ENCODE data around the gene PAK6. TPM values are rescaled to one million over a fixed set of nuclear protein-coding genes. Genes with fewer than 3 reads are reported as not detected.
A peak's percentile ranks its signal among the peaks of the same experiment; 100 is the strongest.

PAK6 gene
- total and polyA plus RNA-seq, 9 of the 15 experiments (the other 6 are each of a cell fraction or from before 2014, with no cell fraction given): 0.03 to 0.74 (median 0.16) TPM; not detected in 2

DNA sequence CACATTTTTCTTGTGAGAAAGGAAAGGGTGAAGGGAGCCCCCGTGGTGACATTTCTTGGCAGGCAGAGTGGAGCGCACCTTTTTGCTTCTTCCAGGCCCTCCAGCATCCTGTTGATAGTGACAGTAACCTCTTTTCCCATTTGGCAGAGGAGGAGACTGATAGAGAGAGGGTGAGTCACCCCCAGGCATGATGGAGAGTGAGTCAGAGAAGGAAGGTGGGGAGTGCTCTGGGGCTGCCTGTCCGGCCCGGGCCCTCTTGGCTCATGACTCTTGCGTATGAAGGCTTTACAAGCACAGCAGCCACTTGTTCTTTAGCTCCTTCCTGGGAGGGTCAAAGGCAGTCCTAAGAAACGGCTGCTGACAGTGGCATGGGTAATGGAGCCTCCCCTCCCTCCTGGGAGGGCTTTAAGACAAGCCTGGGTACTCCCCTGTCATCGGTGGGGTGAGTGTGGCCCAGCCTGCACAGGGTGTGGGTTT is 28.0 kb downstream of the PAK6 start (continued):
- TF ChIP-seq KLF13 (tag; IDR thresholded peaks at IDR 0.05; ENCODE audit: borderline replicate concordance, low read depth) (no peak), MBD2 (IDR thresholded peaks at IDR 0.05; ENCODE audit: borderline replicate concordance, low read depth) (peak; percentile 43; the same call in 1 of the 2 replicates), ZNF707 (CRISPR knock-in tag; conservative IDR thresholded peaks at IDR 0.05) (no peak), ZNF699 (CRISPR knock-in tag; IDR thresholded peaks at IDR 0.05; ENCODE audit: insufficient replicate concordance) (no peak), ZEB2 (IDR thresholded peaks at IDR 0.05) (peak; percentile 92), KDM1A (IDR thresholded peaks at IDR 0.05) (peak; percentile 75 to 80), ZBED1 (IDR thresholded peaks at IDR 0.05) (no peak), SRSF9 (IDR thresholded peaks at IDR 0.05; ENCODE audit: borderline replicate concordance, low read depth, low read length) (no peak), FOXM1 (IDR thresholded peaks at IDR 0.05; ENCODE audit: low read depth) (no peak), FOXM1 (CRISPR knock-in tag; IDR thresholded peaks at IDR 0.05; ENCODE audit: low read depth) (no peak), JUN (IDR thresholded peaks at IDR 0.05; ENCODE audit: borderline replicate concordance, low read depth, low read length) (peak; percentile 99), JUN (CRISPR knock-in tag; IDR thresholded peaks at IDR 0.05; ENCODE audit: borderline replicate concordance) (no peak), ZNF347 (CRISPR knock-in tag; IDR thresholded peaks at IDR 0.05; ENCODE audit: low read depth) (no peak), ZNF197 (CRISPR knock-in tag; IDR thresholded peaks at IDR 0.05; ENCODE audit: low read depth) (no peak), KAT8 (IDR thresholded peaks at IDR 0.05; ENCODE audit: low read depth) (no peak), FOXK2 (conservative IDR thresholded peaks at IDR 0.05 in 1 of 2, IDR thresholded peaks at IDR 0.05 in 1 of 2; ENCODE audit: low read depth in 2 of 2) (peak; percentile 28 to 57; a peak in 2 of 4 replicates)
- TF ChIP-seq, protein P1, sequence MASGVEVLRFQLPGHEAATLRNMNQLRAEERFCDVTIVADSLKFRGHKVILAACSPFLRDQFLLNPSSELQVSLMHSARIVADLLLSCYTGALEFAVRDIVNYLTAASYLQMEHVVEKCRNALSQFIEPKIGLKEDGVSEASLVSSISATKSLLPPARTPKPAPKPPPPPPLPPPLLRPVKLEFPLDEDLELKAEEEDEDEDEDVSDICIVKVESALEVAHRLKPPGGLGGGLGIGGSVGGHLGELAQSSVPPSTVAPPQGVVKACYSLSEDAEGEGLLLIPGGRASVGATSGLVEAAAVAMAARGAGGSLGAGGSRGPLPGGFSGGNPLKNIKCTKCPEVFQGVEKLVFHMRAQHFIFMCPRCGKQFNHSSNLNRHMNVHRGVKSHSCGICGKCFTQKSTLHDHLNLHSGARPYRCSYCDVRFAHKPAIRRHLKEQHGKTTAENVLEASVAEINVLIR (CRISPR knock-in tag; IDR thresholded peaks at IDR 0.05): no peak
- TF ChIP-seq, protein P2, sequence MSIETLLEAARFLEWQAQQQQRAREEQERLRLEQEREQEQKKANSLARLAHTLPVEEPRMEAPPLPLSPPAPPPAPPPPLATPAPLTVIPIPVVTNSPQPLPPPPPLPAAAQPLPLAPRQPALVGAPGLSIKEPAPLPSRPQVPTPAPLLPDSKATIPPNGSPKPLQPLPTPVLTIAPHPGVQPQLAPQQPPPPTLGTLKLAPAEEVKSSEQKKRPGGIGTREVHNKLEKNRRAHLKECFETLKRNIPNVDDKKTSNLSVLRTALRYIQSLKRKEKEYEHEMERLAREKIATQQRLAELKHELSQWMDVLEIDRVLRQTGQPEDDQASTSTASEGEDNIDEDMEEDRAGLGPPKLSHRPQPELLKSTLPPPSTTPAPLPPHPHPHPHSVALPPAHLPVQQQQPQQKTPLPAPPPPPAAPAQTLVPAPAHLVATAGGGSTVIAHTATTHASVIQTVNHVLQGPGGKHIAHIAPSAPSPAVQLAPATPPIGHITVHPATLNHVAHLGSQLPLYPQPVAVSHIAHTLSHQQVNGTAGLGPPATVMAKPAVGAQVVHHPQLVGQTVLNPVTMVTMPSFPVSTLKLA (conservative IDR thresholded peaks at IDR 0.05): peak in 1 of 2 experiments; percentile 42; a peak in 1 of 4 replicates
- TF ChIP-seq, protein P3, sequence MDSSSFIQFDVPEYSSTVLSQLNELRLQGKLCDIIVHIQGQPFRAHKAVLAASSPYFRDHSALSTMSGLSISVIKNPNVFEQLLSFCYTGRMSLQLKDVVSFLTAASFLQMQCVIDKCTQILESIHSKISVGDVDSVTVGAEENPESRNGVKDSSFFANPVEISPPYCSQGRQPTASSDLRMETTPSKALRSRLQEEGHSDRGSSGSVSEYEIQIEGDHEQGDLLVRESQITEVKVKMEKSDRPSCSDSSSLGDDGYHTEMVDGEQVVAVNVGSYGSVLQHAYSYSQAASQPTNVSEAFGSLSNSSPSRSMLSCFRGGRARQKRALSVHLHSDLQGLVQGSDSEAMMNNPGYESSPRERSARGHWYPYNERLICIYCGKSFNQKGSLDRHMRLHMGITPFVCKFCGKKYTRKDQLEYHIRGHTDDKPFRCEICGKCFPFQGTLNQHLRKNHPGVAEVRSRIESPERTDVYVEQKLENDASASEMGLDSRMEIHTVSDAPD (CRISPR knock-in tag; IDR thresholded peaks at IDR 0.05): no peak
- TF ChIP-seq, protein P4, sequence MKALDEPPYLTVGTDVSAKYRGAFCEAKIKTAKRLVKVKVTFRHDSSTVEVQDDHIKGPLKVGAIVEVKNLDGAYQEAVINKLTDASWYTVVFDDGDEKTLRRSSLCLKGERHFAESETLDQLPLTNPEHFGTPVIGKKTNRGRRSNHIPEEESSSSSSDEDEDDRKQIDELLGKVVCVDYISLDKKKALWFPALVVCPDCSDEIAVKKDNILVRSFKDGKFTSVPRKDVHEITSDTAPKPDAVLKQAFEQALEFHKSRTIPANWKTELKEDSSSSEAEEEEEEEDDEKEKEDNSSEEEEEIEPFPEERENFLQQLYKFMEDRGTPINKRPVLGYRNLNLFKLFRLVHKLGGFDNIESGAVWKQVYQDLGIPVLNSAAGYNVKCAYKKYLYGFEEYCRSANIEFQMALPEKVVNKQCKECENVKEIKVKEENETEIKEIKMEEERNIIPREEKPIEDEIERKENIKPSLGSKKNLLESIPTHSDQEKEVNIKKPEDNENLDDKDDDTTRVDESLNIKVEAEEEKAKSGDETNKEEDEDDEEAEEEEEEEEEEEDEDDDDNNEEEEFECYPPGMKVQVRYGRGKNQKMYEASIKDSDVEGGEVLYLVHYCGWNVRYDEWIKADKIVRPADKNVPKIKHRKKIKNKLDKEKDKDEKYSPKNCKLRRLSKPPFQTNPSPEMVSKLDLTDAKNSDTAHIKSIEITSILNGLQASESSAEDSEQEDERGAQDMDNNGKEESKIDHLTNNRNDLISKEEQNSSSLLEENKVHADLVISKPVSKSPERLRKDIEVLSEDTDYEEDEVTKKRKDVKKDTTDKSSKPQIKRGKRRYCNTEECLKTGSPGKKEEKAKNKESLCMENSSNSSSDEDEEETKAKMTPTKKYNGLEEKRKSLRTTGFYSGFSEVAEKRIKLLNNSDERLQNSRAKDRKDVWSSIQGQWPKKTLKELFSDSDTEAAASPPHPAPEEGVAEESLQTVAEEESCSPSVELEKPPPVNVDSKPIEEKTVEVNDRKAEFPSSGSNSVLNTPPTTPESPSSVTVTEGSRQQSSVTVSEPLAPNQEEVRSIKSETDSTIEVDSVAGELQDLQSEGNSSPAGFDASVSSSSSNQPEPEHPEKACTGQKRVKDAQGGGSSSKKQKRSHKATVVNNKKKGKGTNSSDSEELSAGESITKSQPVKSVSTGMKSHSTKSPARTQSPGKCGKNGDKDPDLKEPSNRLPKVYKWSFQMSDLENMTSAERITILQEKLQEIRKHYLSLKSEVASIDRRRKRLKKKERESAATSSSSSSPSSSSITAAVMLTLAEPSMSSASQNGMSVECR (CRISPR knock-in tag; IDR thresholded peaks at IDR 0.05): no peak

Measured in K562 (cell line).